Eye (tissue), 1 donor: Measurements from ENCODE around the gene RNF13.

Source experiments
- DNase-seq: peaks from one replicate; pipeline ENCODE4 v3.0.0-alpha.2; 2015

Gene RNF13

GRCh38 chr3:150006794-150007193 is 193.8 kb downstream of the RNF13 start:
- DNase-seq = no peak
